ENCODE measurements around the gene C15orf61.

Gene C15orf61

DNA sequence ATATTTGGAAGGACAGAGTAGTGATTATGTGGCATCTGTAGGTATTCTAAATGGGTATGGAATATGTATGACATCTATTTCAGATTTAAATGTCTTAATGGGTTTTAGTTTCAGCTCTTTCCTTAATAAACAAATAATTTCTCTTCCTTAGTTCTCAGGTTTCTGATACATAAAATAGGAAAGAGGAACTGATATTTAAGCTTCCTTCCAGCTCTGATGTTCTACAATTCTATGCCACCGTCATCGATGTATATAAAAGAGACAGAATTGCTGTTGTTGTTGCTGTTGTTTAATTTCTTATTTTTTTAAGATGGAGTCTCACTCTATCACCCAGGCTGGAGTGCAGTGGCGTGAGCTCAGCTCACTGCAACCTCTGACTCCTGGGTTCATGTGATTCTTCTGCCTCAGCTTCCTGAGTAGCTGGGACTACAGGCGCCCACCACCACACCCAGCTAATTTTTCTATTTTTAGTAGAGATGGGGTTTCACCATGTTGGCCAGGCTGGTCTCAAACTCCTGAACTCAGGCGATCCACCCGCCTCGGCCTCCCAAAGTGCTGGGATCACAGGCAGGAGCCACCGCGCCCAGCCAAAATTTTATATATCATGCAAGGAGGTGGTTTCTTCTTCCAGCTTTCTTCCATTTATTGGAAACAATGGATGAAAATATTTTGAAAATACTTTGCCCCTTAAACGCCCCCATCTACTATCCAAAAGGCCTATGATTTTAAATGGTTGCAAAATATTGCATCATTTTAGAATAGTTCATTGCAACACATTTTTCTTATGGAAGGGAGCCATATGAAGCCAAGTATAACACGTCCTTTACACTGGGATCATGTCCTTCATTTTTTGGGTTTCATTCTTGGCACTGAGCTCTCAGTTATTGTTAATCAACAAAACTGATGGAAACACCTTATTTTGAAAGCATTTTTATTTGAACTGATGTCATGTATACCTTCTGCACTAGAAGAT, 13.9 kb upstream of the C15orf61 start:
- TF ChIP-seq, protein P1, sequence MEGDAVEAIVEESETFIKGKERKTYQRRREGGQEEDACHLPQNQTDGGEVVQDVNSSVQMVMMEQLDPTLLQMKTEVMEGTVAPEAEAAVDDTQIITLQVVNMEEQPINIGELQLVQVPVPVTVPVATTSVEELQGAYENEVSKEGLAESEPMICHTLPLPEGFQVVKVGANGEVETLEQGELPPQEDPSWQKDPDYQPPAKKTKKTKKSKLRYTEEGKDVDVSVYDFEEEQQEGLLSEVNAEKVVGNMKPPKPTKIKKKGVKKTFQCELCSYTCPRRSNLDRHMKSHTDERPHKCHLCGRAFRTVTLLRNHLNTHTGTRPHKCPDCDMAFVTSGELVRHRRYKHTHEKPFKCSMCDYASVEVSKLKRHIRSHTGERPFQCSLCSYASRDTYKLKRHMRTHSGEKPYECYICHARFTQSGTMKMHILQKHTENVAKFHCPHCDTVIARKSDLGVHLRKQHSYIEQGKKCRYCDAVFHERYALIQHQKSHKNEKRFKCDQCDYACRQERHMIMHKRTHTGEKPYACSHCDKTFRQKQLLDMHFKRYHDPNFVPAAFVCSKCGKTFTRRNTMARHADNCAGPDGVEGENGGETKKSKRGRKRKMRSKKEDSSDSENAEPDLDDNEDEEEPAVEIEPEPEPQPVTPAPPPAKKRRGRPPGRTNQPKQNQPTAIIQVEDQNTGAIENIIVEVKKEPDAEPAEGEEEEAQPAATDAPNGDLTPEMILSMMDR (IDR thresholded peaks at IDR 0.05), result no peak

DNA sequence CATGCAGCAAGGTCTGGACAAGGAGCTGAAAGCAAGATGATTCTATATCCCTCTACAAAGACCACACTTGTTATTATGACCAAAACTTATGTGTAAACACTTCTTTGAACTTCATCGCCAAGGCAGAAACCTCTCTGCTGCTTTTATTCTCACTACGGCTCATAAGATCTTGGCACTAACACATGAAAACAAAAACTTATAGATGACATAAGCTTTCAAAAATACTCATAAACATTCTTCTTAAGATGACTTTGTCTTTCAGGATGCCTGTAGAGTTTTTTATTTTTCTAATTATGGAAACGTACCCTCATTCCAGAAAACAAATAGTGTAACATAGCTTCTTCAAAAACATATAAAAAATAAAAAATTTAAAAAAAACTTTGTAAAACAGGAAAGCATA, 12.5 kb upstream of the C15orf61 start:
- DNase-seq (ENCODE audit: low spot score), result no peak

More for the DNA sequence above, 13.9 kb upstream of the C15orf61 start:
- H3K4me3 ChIP-seq, result no peak overlapping the region
- no peak overlapping the region for H3K27ac ChIP-seq
- DNase-seq (ENCODE audit: low spot score), result no peak

DNA sequence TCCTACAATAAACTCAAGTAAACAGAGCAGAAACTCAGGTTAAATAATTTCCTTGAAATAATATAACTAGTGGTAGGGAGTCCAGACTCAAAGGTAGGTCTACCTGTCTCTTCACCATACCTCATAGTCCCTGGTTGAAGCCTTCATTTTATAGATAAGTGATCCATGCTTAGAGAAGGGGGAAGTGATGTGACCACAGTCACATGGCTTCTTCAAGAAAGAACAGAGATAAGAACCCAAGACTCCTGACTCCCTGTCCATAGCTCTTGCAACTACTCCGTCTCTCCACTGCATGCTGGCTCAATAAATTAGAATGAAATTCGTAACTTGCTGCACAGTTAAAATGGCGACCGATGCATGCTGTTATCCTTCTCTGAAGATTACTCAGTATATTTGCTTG, 11.0 kb upstream of the C15orf61 start:
- Histone ChIP-seq H3K4me3 (no peak overlapping the region), H3K27ac (no peak overlapping the region)
- no peak for DNase-seq (ENCODE audit: low spot score)
- TF ChIP-seq, protein P1 (IDR thresholded peaks at IDR 0.05), result no peak

More for the DNA sequence above, 12.5 kb upstream of the C15orf61 start:
- Histone ChIP-seq H3K27ac (no peak overlapping the region), H3K4me3 (no peak overlapping the region)
- TF ChIP-seq, protein P1 (IDR thresholded peaks at IDR 0.05), result no peak

DNA sequence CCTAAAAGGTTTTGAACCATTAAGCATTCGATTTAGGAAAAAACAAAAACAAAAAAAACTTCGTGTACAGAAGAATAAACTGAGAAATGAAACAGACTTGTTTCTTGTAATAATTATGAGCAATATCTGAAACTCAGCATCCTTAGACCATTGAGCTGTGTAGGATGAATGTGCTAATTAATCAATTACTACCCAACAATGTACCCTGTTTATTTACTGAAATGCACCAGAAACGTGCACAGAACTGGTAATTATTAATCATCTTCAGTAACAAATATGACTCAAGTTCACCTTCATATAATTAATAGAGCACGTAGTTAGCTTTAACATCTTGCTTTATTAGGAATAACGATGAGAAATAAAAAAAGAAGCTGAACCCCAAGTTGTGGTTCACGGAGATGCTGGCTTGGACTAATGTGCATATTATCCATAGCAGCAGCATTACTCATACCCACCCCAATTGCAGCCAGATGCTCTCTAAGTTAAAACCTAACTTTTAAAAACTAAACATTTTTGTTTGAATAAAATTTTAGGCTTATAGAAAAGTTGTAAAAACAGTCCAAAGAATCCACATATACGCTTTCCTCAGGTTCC, 10.2 kb upstream of the C15orf61 start:
- Histone ChIP-seq H3K27ac (no peak overlapping the region), H3K4me3 (no peak overlapping the region)
- TF ChIP-seq, protein P1 (IDR thresholded peaks at IDR 0.05), result no peak
- no peak for DNase-seq (ENCODE audit: low spot score)

DNA sequence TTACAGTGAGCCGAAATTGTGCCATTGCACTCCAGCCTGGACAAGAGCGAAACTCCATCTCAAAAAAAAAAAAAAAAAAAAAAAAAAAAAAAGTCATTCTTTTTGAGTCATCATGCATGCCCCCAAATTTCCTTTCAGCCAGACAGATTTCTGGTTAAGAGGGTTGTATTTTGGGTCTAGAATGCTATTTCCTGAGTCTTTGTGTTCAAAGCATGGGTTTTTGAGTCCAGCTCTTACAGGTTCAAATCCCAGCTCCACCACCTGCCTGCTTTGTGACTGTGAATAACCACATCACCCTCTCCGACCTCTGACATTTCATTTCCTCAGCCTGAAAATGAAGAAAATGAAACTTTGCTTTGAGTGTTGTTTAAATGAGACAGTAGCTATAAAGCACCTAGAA, 9.3 kb upstream of the C15orf61 start:
- no peak overlapping the region for H3K27ac ChIP-seq
- H3K4me3 ChIP-seq, result no peak overlapping the region
- TF ChIP-seq, protein P1 (IDR thresholded peaks at IDR 0.05), result no peak
- no peak for DNase-seq (ENCODE audit: low spot score)

DNA sequence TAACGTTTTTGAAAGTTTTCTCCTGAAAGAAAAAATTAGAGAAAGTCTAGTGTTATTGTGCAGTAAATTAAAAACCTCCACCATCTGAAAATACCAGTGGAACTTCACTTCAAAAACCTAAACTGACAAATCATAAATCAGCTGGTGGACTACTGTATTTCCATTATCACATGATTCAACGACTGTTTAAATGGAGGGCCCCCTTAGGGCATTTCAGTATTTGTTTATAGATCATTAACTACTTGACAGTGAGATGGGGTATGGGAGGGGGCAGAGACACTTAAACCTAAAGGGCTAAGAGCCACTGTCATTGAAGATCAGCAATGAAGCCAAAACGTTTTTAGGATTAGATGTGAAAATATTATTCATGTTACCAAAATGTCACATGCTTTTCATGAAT, 8.8 kb upstream of the C15orf61 start:
- TF ChIP-seq, protein P1 (IDR thresholded peaks at IDR 0.05), result no peak
- Histone ChIP-seq H3K4me3 (no peak overlapping the region), H3K27ac (no peak overlapping the region)
- no peak for DNase-seq (ENCODE audit: low spot score)
